ENCODE measurements around the gene PDCD1. TPM values are rescaled to one million over a fixed set of nuclear protein-coding genes. Genes with fewer than 3 reads are reported as not detected.
"Not testable (repeated sequence)": the region's sequence is repeated elsewhere in the genome, so short reads cannot be mapped to it uniquely, and the experiment has no call there.

Gene PDCD1
- total RNA-seq, 1 experiment from 2014 or later, result not detected

- CTCF ChIA-PET, result no interaction called here
- no peak for DNase-seq
- no peaks in the 10 kb centered on the region for H3K36me3 ChIP-seq (ENCODE audit: low read depth, low read length)
Measured at GRCh38 chr2:241836292-241836691, 22.4 kb downstream of the PDCD1 start.

GRCh38 chr2:241835611-241836010 is 23.1 kb downstream of the PDCD1 start:
- ChIA-PET POLR2A (ENCODE audit: unreplicated experiment) (no interaction called here), CTCF (no interaction called here)
- peaks cover 6% of the 10 kb centered on the region; the same call in 1 of the 2 replicates for H3K4me1 ChIP-seq (ENCODE audit: insufficient read depth, low read length)
- no peaks in the 10 kb centered on the region for H3K36me3 ChIP-seq (ENCODE audit: low read depth, low read length)
- no peak overlapping the region for H2AFZ ChIP-seq (ENCODE audit: low read length)
- no peaks in the 10 kb centered on the region; the same call in 1 of the 2 replicates for H3K27me3 ChIP-seq (ENCODE audit: low read length)
- DNase-seq (no peak), ATAC-seq (no peak)
- H3K4me2 ChIP-seq (ENCODE audit: low read length), result no peak overlapping the region
- no peak overlapping the region for H3K9ac ChIP-seq (ENCODE audit: low read length)
- intact Hi-C loops (cut with micrococcal nuclease), result no loop called here
- no peaks in the 10 kb centered on the region for H4K20me1 ChIP-seq (ENCODE audit: low read length)
- H3K4me3 ChIP-seq (ENCODE audit: low read length), result no peak overlapping the region
- no peak overlapping the region for H3K27ac ChIP-seq (ENCODE audit: low read length)
- no TSS peak for BruUV-seq (replicated peaks)
- H3K79me2 ChIP-seq (ENCODE audit: low read length), result no peaks in the 10 kb centered on the region
- no peaks in the 10 kb centered on the region for H3K9me3 ChIP-seq (ENCODE audit: low read length)
- H3F3A ChIP-seq (ENCODE audit: low read length, unreplicated experiment), result no peaks in the 10 kb centered on the region
- no peaks in the 10 kb centered on the region for H3K9me2 ChIP-seq (replicated peaks; ENCODE audit: low read length)
- TF ChIP-seq EZH2 (IDR thresholded peaks at IDR 0.05; ENCODE audit: low read length, unreplicated experiment) (no peak), EZH2phosphoT487 (IDR thresholded peaks at IDR 0.05; ENCODE audit: borderline replicate concordance, low read length) (no peak), CTCF (conservative IDR thresholded peaks at IDR 0.05; ENCODE audit: low read depth, low read length) (no peak)

More at GRCh38 chr2:241836292-241836691, 22.4 kb downstream of the PDCD1 start:
- Histone ChIP-seq H2AFZ (ENCODE audit: low read length) (no peak overlapping the region), H3K27ac (ENCODE audit: low read length) (no peak overlapping the region), H3K27me3 (ENCODE audit: low read length) (no peaks in the 10 kb centered on the region; the same call in 1 of the 2 replicates), H3K4me2 (ENCODE audit: low read length) (no peak overlapping the region), H3K79me2 (ENCODE audit: low read length) (no peaks in the 10 kb centered on the region), H3K4me3 (ENCODE audit: low read length) (no peak overlapping the region), H3K4me1 (ENCODE audit: insufficient read depth, low read length) (peaks cover 6% of the 10 kb centered on the region; the same call in 1 of the 2 replicates), H3K9me2 (replicated peaks; ENCODE audit: low read length) (no peaks in the 10 kb centered on the region), H3F3A (ENCODE audit: low read length, unreplicated experiment) (no peaks in the 10 kb centered on the region), H3K9me3 (ENCODE audit: low read length) (no peaks in the 10 kb centered on the region), H4K20me1 (ENCODE audit: low read length) (no peaks in the 10 kb centered on the region), H3K9ac (ENCODE audit: low read length) (no peak overlapping the region)
- intact Hi-C loops (cut with micrococcal nuclease), result no loop called here
- TF ChIP-seq CTCF (conservative IDR thresholded peaks at IDR 0.05; ENCODE audit: low read depth, low read length) (no peak), EZH2phosphoT487 (IDR thresholded peaks at IDR 0.05; ENCODE audit: borderline replicate concordance, low read length) (no peak), EZH2 (IDR thresholded peaks at IDR 0.05; ENCODE audit: low read length, unreplicated experiment) (no peak)
- POLR2A ChIA-PET (ENCODE audit: unreplicated experiment), result no interaction called here
- ATAC-seq, result no peak
- no TSS peak for BruUV-seq (replicated peaks)

- POLR2A ChIA-PET (ENCODE audit: unreplicated experiment), result no interaction called here
- no peak for DNase-seq
- no peaks in the 10 kb centered on the region; the same call in 1 of the 2 replicates for H3K27me3 ChIP-seq (ENCODE audit: low read length)
- no peaks in the 10 kb centered on the region for H3K9me3 ChIP-seq (ENCODE audit: low read length)
- no peaks in the 10 kb centered on the region for H3K9me2 ChIP-seq (replicated peaks; ENCODE audit: low read length)
- BruUV-seq (replicated peaks), result no TSS peak
- H3K79me2 ChIP-seq (ENCODE audit: low read length), result no peaks in the 10 kb centered on the region
- CTCF ChIA-PET, result interaction anchor here (0.6 kb wide), 1 partner anchor 10 kb away, joined by 4 read pairs; no protein-coding TSS in a partner anchor
- H3K4me2 ChIP-seq (ENCODE audit: low read length), result no peak overlapping the region
- no peak overlapping the region for H3K9ac ChIP-seq (ENCODE audit: low read length)
- H3K27ac ChIP-seq (ENCODE audit: low read length), result no peak overlapping the region
- H3F3A ChIP-seq (ENCODE audit: low read length, unreplicated experiment), result no peaks in the 10 kb centered on the region
- no peak overlapping the region for H2AFZ ChIP-seq (ENCODE audit: low read length)
- TF ChIP-seq EZH2 (IDR thresholded peaks at IDR 0.05; ENCODE audit: low read length, unreplicated experiment), result no peak
- no peak for TF ChIP-seq CTCF (conservative IDR thresholded peaks at IDR 0.05; ENCODE audit: low read depth, low read length)
- no peak for TF ChIP-seq EZH2phosphoT487 (IDR thresholded peaks at IDR 0.05; ENCODE audit: borderline replicate concordance, low read length)
- no peak overlapping the region for H3K4me3 ChIP-seq (ENCODE audit: low read length)
- no peaks in the 10 kb centered on the region for H3K36me3 ChIP-seq (ENCODE audit: low read depth, low read length)
- intact Hi-C loops (cut with micrococcal nuclease), result no loop called here
- H3K4me1 ChIP-seq (ENCODE audit: insufficient read depth, low read length), result peaks cover 6% of the 10 kb centered on the region; the same call in 1 of the 2 replicates
- ATAC-seq, result no peak
- H4K20me1 ChIP-seq (ENCODE audit: low read length), result no peaks in the 10 kb centered on the region
Measured at GRCh38 chr2:241834527-241835210, 24.0 kb downstream of the PDCD1 start.

- CTCF ChIA-PET, result interaction anchor here (0.6 kb wide), 1 partner anchor 11 kb away, joined by 4 read pairs; no protein-coding TSS in a partner anchor
Measured at GRCh38 chr2:241833756-241834526, 24.8 kb downstream of the PDCD1 start.

More at GRCh38 chr2:241833756-241834526, 24.8 kb downstream of the PDCD1 start:
- H3K36me3 ChIP-seq (ENCODE audit: low read depth, low read length); H3K9ac ChIP-seq (ENCODE audit: low read length); H3K4me1 ChIP-seq (ENCODE audit: insufficient read depth, low read length); H3K27ac ChIP-seq (ENCODE audit: low read length); H3K79me2 ChIP-seq (ENCODE audit: low read length); H3K27me3 ChIP-seq (ENCODE audit: low read length); H3K9me3 ChIP-seq (ENCODE audit: low read length); BruUV-seq (replicated peaks); H3K9me2 ChIP-seq (replicated peaks; ENCODE audit: low read length); DNase-seq; H3F3A ChIP-seq (ENCODE audit: low read length, unreplicated experiment); H4K20me1 ChIP-seq (ENCODE audit: low read length); ATAC-seq; POLR2A ChIA-PET (ENCODE audit: unreplicated experiment); intact Hi-C loops (cut with micrococcal nuclease): not testable (repeated sequence)
- Histone ChIP-seq H3K4me2 (ENCODE audit: low read length) (peak overlapping the region; percentile 53), H2AFZ (ENCODE audit: low read length) (peak overlapping the region; percentile 60), H3K4me3 (ENCODE audit: low read length) (peak overlapping the region; percentile 26; the same call in 1 of the 2 replicates)

Measured in PC-3 (cell line).